C4-2B (cell line): ENCODE measurements around the gene EPHA7.

Source experiments
- ZFX ChIP-seq: fragments of 450-650 bp; IDR thresholded peaks from 2 replicates; pipeline ENCODE4 v1.6.1; 2017
- TF ChIP-seq, protein P1 (sequence below): fragments of 450-650 bp; conservative IDR thresholded peaks from 2 replicates; pipeline ENCODE4 v1.5.1; 2017; ENCODE audit warnings: mild to moderate bottlenecking

- TF ChIP-seq, protein P1, sequence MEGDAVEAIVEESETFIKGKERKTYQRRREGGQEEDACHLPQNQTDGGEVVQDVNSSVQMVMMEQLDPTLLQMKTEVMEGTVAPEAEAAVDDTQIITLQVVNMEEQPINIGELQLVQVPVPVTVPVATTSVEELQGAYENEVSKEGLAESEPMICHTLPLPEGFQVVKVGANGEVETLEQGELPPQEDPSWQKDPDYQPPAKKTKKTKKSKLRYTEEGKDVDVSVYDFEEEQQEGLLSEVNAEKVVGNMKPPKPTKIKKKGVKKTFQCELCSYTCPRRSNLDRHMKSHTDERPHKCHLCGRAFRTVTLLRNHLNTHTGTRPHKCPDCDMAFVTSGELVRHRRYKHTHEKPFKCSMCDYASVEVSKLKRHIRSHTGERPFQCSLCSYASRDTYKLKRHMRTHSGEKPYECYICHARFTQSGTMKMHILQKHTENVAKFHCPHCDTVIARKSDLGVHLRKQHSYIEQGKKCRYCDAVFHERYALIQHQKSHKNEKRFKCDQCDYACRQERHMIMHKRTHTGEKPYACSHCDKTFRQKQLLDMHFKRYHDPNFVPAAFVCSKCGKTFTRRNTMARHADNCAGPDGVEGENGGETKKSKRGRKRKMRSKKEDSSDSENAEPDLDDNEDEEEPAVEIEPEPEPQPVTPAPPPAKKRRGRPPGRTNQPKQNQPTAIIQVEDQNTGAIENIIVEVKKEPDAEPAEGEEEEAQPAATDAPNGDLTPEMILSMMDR = no peak
- TF ChIP-seq ZFX = no peak
Observed at GRCh38 chr6:93317592-93317991, 101.8 kb downstream of the EPHA7 start.
